ENCODE measurements around the gene ASB18.

The ASB18 gene

DNA sequence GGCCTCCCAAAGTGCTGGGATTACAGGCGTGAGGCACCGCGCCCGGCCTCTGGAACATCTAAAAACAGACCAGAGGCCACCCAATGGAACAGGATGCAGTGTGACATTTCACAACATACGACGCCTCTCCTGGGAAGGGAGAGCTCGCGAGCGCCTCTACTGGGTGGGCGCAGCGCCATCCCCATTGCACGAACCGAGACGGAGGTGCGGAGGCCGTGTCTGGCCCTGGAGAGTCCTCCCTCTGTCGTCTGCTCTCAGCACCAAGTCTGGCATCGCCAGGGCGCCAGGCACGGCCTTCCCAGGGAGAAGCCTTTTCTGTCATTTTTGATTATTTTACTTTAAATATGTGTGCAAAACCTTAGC lies 86.6 kb downstream of the ASB18 start:
- POLR2A ChIA-PET, result interaction anchor here (0.6 kb wide), 1 partner anchor 118 kb away, joined by 4 read pairs; no protein-coding TSS in a partner anchor
- H3K9me3 ChIP-seq (ENCODE audit: control insufficient read depth, insufficient read depth, low read depth, low read length), result no peaks in the 10 kb centered on the region
- H3K27ac ChIP-seq (ENCODE audit: extremely low read depth, low read depth, low read length), result no peak overlapping the region
- no peak overlapping the region for H3K4me3 ChIP-seq (ENCODE audit: low read depth, low read length)
- TF ChIP-seq, protein P1, sequence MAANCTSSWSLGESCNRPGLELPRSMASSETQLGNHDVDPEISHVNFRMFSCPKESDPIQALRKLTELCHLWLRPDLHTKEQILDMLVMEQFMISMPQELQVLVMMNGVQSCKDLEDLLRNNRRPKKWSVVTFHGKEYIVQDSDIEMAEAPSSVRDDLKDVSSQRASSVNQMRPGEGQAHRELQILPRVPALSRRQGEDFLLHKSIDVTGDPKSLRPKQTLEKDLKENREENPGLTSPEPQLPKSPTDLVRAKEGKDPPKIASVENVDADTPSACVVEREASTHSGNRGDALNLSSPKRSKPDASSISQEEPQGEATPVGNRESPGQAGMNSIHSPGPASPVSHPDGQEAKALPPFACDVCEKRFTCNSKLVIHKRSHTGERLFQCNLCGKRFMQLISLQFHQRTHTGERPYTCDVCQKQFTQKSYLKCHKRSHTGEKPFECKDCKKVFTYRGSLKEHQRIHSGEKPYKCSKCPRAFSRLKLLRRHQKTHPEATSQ (tag by site-specific recombination; IDR thresholded peaks at IDR 0.05), result no peak
- TF ChIP-seq, protein P2, sequence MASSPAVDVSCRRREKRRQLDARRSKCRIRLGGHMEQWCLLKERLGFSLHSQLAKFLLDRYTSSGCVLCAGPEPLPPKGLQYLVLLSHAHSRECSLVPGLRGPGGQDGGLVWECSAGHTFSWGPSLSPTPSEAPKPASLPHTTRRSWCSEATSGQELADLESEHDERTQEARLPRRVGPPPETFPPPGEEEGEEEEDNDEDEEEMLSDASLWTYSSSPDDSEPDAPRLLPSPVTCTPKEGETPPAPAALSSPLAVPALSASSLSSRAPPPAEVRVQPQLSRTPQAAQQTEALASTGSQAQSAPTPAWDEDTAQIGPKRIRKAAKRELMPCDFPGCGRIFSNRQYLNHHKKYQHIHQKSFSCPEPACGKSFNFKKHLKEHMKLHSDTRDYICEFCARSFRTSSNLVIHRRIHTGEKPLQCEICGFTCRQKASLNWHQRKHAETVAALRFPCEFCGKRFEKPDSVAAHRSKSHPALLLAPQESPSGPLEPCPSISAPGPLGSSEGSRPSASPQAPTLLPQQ (tag by site-specific recombination; IDR thresholded peaks at IDR 0.05), result no peak
- TF ChIP-seq ZNF23 (tag by site-specific recombination; IDR thresholded peaks at IDR 0.05; ENCODE audit: borderline replicate concordance), result no peak
- no peak for TF ChIP-seq YY1 (tag by site-specific recombination; IDR thresholded peaks at IDR 0.05)
- no peak for TF ChIP-seq HOXD13 (CRISPR knock-in tag; IDR thresholded peaks at IDR 0.05; ENCODE audit: borderline replicate concordance)
- TF ChIP-seq ZNF707 (tag by site-specific recombination; IDR thresholded peaks at IDR 0.05), result no peak
- no peak for TF ChIP-seq ZNF341 (tag by site-specific recombination; IDR thresholded peaks at IDR 0.05; ENCODE audit: low read depth)
- TF ChIP-seq ZNF624 (tag by site-specific recombination; IDR thresholded peaks at IDR 0.05), result no peak
- no peak for TF ChIP-seq ZNF426 (tag by site-specific recombination; IDR thresholded peaks at IDR 0.05)
- TF ChIP-seq, protein P3, sequence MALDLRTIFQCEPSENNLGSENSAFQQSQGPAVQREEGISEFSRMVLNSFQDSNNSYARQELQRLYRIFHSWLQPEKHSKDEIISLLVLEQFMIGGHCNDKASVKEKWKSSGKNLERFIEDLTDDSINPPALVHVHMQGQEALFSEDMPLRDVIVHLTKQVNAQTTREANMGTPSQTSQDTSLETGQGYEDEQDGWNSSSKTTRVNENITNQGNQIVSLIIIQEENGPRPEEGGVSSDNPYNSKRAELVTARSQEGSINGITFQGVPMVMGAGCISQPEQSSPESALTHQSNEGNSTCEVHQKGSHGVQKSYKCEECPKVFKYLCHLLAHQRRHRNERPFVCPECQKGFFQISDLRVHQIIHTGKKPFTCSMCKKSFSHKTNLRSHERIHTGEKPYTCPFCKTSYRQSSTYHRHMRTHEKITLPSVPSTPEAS (tag by site-specific recombination; IDR thresholded peaks at IDR 0.05), result no peak
- peaks cover 6% of the 10 kb centered on the region for H3K4me1 ChIP-seq (ENCODE audit: control insufficient read depth, insufficient read depth, low read length)
- CTCF ChIA-PET, result interaction anchor here (0.6 to 8.2 kb wide), 12 partner anchors 8 to 397 kb away, joined by 3 to 146 read pairs (median 4); no protein-coding TSS in a partner anchor
- no peaks in the 10 kb centered on the region for H3K36me3 ChIP-seq (ENCODE audit: control insufficient read depth in 2 of 2, insufficient read depth in 1 of 2, low read length in 2 of 2)

DNA sequence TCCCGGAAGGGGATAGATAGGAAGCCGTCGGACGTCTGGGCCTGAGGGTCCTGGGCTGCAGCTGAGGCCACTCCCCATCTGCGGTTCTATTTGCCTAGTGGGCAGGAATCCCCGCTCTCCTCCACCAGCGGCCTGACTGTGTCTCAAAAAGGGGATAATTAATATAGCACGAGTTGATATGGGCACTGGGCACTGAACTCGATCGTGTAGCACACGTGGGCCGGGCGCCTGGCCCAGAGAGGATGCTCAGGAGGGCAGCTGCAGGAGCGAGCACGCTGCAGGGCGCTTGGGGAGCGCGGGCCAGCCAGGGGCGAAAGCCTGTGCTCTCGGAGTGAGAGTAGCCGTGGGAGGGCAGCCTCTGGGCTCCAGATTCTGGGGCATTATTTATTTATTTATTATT lies 87.3 kb downstream of the ASB18 start:
- Histone ChIP-seq H3K36me3 (ENCODE audit: control insufficient read depth in 2 of 2, insufficient read depth in 1 of 2, low read length in 2 of 2) (no peaks in the 10 kb centered on the region), H3K9me3 (ENCODE audit: control insufficient read depth, insufficient read depth, low read depth, low read length) (no peaks in the 10 kb centered on the region), H3K27ac (ENCODE audit: extremely low read depth, low read depth, low read length) (no peak overlapping the region), H3K4me3 (ENCODE audit: low read depth, low read length) (no peak overlapping the region), H3K4me1 (ENCODE audit: control insufficient read depth, insufficient read depth, low read length) (peaks cover 6% of the 10 kb centered on the region)
- ChIA-PET POLR2A (no interaction called here), CTCF (interaction anchor here (0.6 to 8.2 kb wide), 7 partner anchors 8 to 397 kb away, joined by 3 to 146 read pairs (median 3); no protein-coding TSS in a partner anchor)
- TF ChIP-seq, protein P4, sequence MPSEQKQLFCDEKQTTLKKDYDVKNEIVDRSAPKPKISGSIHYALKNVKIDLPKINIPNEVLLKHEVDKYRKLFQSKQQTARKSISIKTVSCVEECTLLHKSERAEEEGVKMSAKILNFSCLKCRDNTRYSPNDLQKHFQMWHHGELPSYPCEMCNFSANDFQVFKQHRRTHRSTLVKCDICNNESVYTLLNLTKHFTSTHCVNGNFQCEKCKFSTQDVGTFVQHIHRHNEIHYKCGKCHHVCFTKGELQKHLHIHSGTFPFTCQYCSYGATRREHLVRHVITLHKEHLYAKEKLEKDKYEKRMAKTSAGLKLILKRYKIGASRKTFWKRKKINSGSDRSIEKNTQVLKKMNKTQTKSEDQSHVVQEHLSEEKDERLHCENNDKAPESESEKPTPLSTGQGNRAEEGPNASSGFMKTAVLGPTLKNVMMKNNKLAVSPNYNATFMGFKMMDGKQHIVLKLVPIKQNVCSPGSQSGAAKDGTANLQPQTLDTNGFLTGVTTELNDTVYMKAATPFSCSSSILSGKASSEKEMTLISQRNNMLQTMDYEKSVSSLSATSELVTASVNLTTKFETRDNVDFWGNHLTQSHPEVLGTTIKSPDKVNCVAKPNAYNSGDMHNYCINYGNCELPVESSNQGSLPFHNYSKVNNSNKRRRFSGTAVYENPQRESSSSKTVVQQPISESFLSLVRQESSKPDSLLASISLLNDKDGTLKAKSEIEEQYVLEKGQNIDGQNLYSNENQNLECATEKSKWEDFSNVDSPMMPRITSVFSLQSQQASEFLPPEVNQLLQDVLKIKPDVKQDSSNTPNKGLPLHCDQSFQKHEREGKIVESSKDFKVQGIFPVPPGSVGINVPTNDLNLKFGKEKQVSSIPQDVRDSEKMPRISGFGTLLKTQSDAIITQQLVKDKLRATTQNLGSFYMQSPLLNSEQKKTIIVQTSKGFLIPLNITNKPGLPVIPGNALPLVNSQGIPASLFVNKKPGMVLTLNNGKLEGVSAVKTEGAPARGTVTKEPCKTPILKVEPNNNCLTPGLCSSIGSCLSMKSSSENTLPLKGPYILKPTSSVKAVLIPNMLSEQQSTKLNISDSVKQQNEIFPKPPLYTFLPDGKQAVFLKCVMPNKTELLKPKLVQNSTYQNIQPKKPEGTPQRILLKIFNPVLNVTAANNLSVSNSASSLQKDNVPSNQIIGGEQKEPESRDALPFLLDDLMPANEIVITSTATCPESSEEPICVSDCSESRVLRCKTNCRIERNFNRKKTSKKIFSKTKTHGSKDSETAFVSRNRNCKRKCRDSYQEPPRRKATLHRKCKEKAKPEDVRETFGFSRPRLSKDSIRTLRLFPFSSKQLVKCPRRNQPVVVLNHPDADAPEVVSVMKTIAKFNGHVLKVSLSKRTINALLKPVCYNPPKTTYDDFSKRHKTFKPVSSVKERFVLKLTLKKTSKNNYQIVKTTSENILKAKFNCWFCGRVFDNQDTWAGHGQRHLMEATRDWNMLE (tag by site-specific recombination; conservative IDR thresholded peaks at IDR 0.05; ENCODE audit: low read depth), result no peak

DNA sequence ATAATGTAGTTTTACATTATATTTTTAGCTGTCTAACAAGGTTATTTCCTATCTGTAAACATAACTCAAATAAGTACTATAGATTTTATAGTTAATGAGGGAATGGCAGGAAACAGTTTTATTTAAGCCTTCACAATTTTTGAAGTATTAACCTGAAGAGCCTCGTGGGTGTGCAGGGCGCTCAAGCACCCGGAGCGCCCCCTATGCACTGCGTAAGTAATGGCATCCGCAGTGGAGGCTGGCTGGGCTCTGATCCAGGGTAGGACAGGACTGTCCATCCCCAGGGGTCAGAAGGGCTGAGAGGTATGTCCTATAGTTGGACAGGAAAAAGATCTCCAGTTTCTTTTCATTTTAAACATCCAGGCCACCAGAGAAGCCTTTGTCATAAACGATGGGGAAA lies 87.8 kb downstream of the ASB18 start:
- ChIA-PET POLR2A (no interaction called here), CTCF (interaction anchor here (0.6 to 2.2 kb wide), 13 partner anchors 7 to 1023 kb away, joined by 3 to 17 read pairs (median 3); no protein-coding TSS in a partner anchor)
- TF ChIP-seq ZBTB7A (tag by site-specific recombination; IDR thresholded peaks at IDR 0.05; ENCODE audit: low read depth) (no peak), ZNF133 (tag by site-specific recombination; IDR thresholded peaks at IDR 0.05) (no peak), ZNF274 (IDR thresholded peaks at IDR 0.05; ENCODE audit: low read length) (no peak), ZNF274 (tag by site-specific recombination; IDR thresholded peaks at IDR 0.05; ENCODE audit: borderline replicate concordance) (no peak)
- Histone ChIP-seq H3K4me3 (ENCODE audit: low read depth, low read length) (no peak overlapping the region), H3K4me1 (ENCODE audit: control insufficient read depth, insufficient read depth, low read length) (peaks cover 6% of the 10 kb centered on the region), H3K36me3 (ENCODE audit: control insufficient read depth in 2 of 2, insufficient read depth in 1 of 2, low read length in 2 of 2) (no peaks in the 10 kb centered on the region), H3K9me3 (ENCODE audit: control insufficient read depth, insufficient read depth, low read depth, low read length) (no peaks in the 10 kb centered on the region), H3K27ac (ENCODE audit: extremely low read depth, low read depth, low read length) (no peak overlapping the region)
